Adrenal gland (tissue), 12 donors: ENCODE measurements around the gene ALX1. TPM values are rescaled to one million over a fixed set of nuclear protein-coding genes. Genes with fewer than 3 reads are reported as not detected.
A peak's percentile ranks its signal among the peaks of the same experiment; 100 is the strongest.

Experiments
- DNase-seq, 7 donors: peaks; one replicate each; pipeline ENCODE4 v3.0.0-alpha.2; 2019 to 2020
- H3K27ac ChIP-seq, 5 donors: fragments of 200-600 bp; sonication (generic) in 4 of 5; 1 replicate in 3 of 5; 2 replicates in 2 of 5; pipeline versions ENCODE4 v1.5.1 to v1.8.0; 2016 to 2020; ENCODE audit warnings: mild to moderate bottlenecking in 1 of 5
- H3K27me3 ChIP-seq: fragments of 200-600 bp; 2 replicates; pipeline ENCODE4 v1.8.0; 2021
- H3K36me3 ChIP-seq, 2 donors: fragments of 200-600 bp; replicated peaks in 1 of 2; 1 replicate in 1 of 2; 2 replicates in 1 of 2; pipeline versions ENCODE4 v1.5.1 to v1.8.0; 2018 to 2022
- H3K4me1 ChIP-seq, 2 donors: fragments of 200-600 bp; replicated peaks in 1 of 2; 1 replicate in 1 of 2; 2 replicates in 1 of 2; pipeline versions ENCODE4 v1.5.1 to v1.8.0; 2018 to 2021
- H3K4me3 ChIP-seq, 4 donors: fragments of 200-600 bp; sonication (generic) in 3 of 4; one replicate each; pipeline ENCODE4 v1.5.1; 2016 to 2018
- H3K9me3 ChIP-seq, 3 donors: fragments of 200-600 bp; sonication (generic) in 1 of 3; replicated peaks in 1 of 3; 1 replicate in 2 of 3; 2 replicates in 1 of 3; pipeline versions ENCODE4 v1.5.1 to v1.8.0; 2016 to 2021
- POLR2A ChIP-seq, 2 donors: fragments of 450-650 bp; IDR thresholded peaks; one replicate each; pipeline ENCODE4 v1.6.1; 2017; ENCODE audit warnings: antibody characterized with exemption in 2 of 2, mild to moderate bottlenecking in 2 of 2, moderate library complexity in 1 of 2
- WGBS, 4 donors: extraction: QIAGEN DNeasy Blood & Tissue Kit in 2 of 4; methylation state at CpG; one replicate each; pipeline versions ENCODE4 v1.1.5 to v1.1.7; 2013 to 2017; 5-methylcytosine and 5-hydroxymethylcytosine counted together
- intact Hi-C, 2 donors: fragments of 100-400 bp; cut with DNase I; formaldehyde crosslinking; loops; one replicate each; pipeline versions ENCODE4 v1.14.1 to v1.15.0; 2022 to 2023
- polyA plus RNA-seq, 3 donors: library from polyadenylated mRNA; stranded (reverse); fragments of 200-250 nt in 2 of 3; fragments of 350-450 nt in 1 of 3; fragmentation: Illumina TruSeq in 1 of 3; extraction: RNeasy Lipid Tissue Mini Kit (QIAGEN cat#74804) in 1 of 3; gene quantifications; one replicate each; pipeline ENCODE4 v1.2.3, GENCODE V29; 2013 to 2014
- total RNA-seq, 9 donors: library from RNA; depleted of rRNA in 4 of 9; stranded (reverse); fragments of >200 nt in 4 of 9; fragments of 120-200 nt in 1 of 9; fragmentation: NEBNext Ultra II Directional in 1 of 9; extraction: Animal tissue kit (Norgen Biotek cat#: 25700) in 1 of 9; gene quantifications; one replicate each; pipeline versions ENCODE4 v1.1.0 to v1.2.4, GENCODE V29; 2013 to 2023
- TF ChIP-seq, protein P1 (sequence below), 6 experiments: fragments of 450-650 bp in 4 of 6; fragments of 200-600 bp in 2 of 6; sonication (generic) in 1 of 6; IDR thresholded peaks; 1 replicate in 5 of 6; 2 replicates in 1 of 6; pipeline versions ENCODE4 v1.5.1 to v1.8.0; 2016 to 2021; ENCODE audit warnings: antibody characterized with exemption in 6 of 6, mild to moderate bottlenecking in 2 of 6, moderate library complexity in 1 of 6
- donor health status: healthy with polysubstance abuse.
- donor health status: Bipolar disorder and iron deficiency.
- donor health status: DM: yes; HTN: yes; CAD: no.
- donor health status: DM: no; HTN: no; CAD: no.
- donor health status: DM: no; HTN: no; CAD: no.
- donor health status: DM: yes; HTN: yes; CAD: no.

Gene ALX1
- total and polyA plus RNA-seq, 12 donors, result 0.17 TPM; not detected in 11

DNA sequence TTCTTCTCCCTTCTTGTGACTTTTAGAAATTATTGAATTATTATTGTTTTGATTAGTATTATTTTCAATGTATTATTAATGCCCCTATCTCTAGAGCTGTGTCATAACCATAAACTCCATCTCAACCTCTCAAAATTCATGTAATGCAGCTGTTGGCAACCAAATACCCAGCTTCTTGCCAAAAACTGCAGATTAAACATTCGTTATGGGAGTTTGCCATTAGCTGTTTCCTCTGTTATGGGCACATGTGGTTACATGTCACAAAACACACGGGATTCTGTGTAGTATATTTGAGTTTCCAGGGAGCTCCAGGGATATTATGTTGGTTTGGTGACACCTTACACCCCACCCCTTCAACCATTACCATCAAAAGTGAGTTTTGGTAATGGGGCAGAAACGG lies 2.8 kb upstream of the ALX1 start:
- Histone ChIP-seq H3K9me3 (no peaks in the 10 kb centered on the region), H3K27me3 (peaks cover 96% of the 10 kb centered on the region), H3K4me1 (peaks cover 0 to 12% of the 10 kb centered on the region in 2 donors), H3K36me3 (no peaks in the 10 kb centered on the region), H3K4me3 (no peak overlapping the region), H3K27ac (no peak overlapping the region)
- TF ChIP-seq, protein P1, sequence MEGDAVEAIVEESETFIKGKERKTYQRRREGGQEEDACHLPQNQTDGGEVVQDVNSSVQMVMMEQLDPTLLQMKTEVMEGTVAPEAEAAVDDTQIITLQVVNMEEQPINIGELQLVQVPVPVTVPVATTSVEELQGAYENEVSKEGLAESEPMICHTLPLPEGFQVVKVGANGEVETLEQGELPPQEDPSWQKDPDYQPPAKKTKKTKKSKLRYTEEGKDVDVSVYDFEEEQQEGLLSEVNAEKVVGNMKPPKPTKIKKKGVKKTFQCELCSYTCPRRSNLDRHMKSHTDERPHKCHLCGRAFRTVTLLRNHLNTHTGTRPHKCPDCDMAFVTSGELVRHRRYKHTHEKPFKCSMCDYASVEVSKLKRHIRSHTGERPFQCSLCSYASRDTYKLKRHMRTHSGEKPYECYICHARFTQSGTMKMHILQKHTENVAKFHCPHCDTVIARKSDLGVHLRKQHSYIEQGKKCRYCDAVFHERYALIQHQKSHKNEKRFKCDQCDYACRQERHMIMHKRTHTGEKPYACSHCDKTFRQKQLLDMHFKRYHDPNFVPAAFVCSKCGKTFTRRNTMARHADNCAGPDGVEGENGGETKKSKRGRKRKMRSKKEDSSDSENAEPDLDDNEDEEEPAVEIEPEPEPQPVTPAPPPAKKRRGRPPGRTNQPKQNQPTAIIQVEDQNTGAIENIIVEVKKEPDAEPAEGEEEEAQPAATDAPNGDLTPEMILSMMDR (IDR thresholded peaks at IDR 0.05), result no peak
- no peak for TF ChIP-seq POLR2A (IDR thresholded peaks at IDR 0.05)
- intact Hi-C loops, result no loop called here
- 28 to 31% (median 29%) methylated on average over 3 of the region's 3 CpGs for WGBS, 4 donors
- no peak for DNase-seq

DNA sequence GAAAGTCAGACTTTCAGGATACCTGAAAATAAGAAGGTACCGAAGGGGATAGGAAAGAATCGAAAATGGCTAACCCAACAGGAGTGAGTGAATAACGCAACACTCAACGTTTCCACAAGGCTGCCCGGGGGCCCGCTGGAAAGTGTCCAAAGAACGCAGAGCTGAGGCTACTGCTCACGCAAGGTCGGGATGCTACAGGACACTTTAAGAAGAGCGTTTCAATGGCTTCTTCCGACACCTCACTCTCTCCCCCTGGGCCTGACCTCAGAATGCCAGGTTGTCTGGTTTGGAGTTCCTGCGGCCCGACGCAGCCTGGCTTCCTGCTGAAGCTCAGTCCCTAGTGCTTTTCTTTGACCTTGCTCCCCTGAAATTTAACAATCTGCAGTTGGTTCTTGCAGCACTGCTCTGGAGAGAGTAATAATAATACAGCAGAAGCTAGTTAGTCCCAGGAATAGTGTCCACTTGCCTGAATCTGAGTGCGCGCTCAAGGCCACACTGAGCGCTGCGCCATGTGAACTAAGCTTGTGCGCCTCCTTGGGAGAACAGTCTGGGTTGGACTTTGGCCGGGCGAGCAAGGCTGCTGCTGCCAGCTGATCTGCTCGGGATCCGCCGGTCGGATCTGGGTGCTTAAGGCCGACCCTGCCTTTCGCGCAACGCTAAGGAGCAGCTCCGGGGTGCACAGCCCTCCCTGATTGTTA lies 2.0 kb upstream of the ALX1 start:
- Histone ChIP-seq H3K36me3 (no peaks in the 10 kb centered on the region), H3K27me3 (peaks cover 95% of the 10 kb centered on the region), H3K4me3 (no peak overlapping the region), H3K27ac (no peak overlapping the region), H3K9me3 (no peaks in the 10 kb centered on the region), H3K4me1 (peaks cover 0 to 12% of the 10 kb centered on the region in 2 donors)
- no peak for DNase-seq
- intact Hi-C loops, result no loop called here
- 18 to 36% (median 29%) methylated on average over 14 to 30 of the region's 30 CpGs for WGBS, 4 donors
- no peak for TF ChIP-seq POLR2A (IDR thresholded peaks at IDR 0.05)
- TF ChIP-seq, protein P1 (IDR thresholded peaks at IDR 0.05), result no peak

DNA sequence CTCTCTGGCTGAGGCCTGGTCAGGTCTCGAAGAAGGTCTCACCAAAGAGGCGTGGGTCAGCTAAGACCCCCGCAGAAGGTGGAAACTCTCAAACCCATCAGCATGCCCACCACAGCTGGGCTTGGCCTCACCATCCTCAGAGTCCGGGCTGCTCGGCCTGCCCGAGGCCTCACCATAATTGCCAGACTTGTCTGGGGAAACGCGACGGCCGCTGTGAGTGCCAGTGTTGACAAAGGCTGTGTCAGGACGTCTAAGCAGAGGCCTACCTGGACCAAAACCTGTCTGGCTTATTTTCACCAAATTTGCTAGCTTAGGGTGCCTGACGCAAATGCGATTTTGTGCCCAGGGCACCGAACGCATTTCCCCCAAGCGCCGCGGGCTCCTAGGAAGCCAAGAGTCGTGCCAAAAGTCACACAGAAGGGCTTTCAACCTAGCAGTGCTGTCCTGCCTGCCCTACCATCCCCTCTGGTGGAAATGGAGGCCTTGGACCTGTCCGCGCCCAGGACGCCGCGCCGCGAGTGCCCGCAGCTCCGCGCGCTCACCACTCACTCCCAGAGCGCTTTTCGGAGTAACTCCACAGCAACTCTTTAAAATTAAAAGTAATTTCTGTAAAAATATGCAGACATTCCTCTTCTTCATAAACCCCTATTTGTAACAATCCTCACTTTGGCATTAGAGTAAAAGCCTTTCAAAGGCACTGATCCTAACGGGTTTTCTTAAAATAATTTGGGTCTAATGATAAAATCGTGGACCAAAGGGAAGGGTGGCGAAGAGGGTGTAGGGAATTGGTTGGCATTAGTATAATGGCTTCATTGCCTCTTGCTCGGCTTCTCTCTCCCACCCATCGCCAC lies 1.2 kb upstream of the ALX1 start:
- intact Hi-C loops, result no loop called here
- Histone ChIP-seq H3K36me3 (no peaks in the 10 kb centered on the region), H3K4me3 (no peak overlapping the region), H3K27me3 (peaks cover 93% of the 10 kb centered on the region), H3K4me1 (peaks cover 0 to 12% of the 10 kb centered on the region in 2 donors), H3K9me3 (no peaks in the 10 kb centered on the region), H3K27ac (no peak overlapping the region)
- WGBS, 4 donors, result 30 to 47% (median 38%) methylated on average over 30 to 37 of the region's 37 CpGs
- DNase-seq, result no peak
- TF ChIP-seq, protein P1 (IDR thresholded peaks at IDR 0.05), result no peak
- TF ChIP-seq POLR2A (IDR thresholded peaks at IDR 0.05), result no peak

DNA sequence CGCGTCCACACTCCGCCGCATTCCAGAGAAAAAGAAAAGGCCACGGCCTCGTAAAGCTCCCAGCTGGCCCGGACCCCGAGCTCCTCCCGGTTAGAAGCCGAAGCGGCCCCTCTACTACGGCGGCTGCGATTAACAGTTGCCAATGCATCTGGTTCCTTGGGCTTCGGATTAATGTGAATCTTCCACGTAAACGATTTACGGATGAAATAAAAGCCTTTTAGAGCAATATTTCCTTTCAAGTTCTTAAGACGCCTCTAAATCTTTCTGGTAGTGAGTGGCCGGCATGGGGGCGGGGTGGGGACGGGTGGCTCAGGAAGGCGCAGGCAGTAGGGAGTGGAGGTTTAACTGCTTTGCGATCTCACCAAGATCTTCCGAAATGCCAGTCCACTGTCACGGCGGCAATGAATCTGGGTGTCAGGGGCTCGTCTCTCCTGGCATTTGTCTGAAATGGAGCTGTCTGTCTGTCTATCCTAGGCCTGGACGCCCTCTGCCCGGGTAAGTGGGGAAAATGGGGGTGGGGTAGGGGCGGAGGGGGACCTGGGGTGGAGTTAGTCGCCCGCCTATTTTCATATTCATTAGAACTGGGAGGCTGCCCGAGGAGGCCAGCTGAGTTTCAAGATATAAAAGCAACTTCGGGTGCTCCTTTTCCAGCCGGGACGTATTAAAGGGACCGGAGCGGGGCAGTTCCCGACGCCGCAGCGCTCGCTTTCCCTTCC lies 413 bp upstream of the ALX1 start:
- Histone ChIP-seq H3K27ac (no peak overlapping the region), H3K36me3 (no peaks in the 10 kb centered on the region), H3K4me1 (peaks cover 0 to 12% of the 10 kb centered on the region in 2 donors), H3K4me3 (peak overlapping the region in 1 of 4 donors; percentile 42), H3K9me3 (no peaks in the 10 kb centered on the region), H3K27me3 (peaks cover 93% of the 10 kb centered on the region)
- intact Hi-C loops, result no loop called here
- WGBS, 4 donors, result 7 to 9% (median 8%) methylated on average over 35 to 44 of the region's 44 CpGs
- no peak for DNase-seq
- TF ChIP-seq, protein P1 (IDR thresholded peaks at IDR 0.05), result no peak
- no peak for TF ChIP-seq POLR2A (IDR thresholded peaks at IDR 0.05)
